H4 (cell line): ENCODE measurements around the gene DUSP6. TPM values are rescaled to one million over a fixed set of nuclear protein-coding genes. Genes with fewer than 3 reads are reported as not detected.

Experiments
- DNase-seq: peaks from one replicate; pipeline ENCODE4 v3.0.0-alpha.2; 2015; ENCODE audit warnings: low spot score
- total RNA-seq: library from RNA; depleted of rRNA; stranded (reverse); fragments of >200 nt; shearing (Covaris generic); gene quantifications from 2 replicates; pipeline ENCODE4 v1.2.3, GENCODE V29; 2014

The DUSP6 gene
- total RNA-seq, 1 experiment from 2014 or later = 4.0 TPM

- DNase-seq = peak; percentile 64
Measured at GRCh38 chr12:89373763-89374572, 21.7 kb upstream of the DUSP6 start.

DNA sequence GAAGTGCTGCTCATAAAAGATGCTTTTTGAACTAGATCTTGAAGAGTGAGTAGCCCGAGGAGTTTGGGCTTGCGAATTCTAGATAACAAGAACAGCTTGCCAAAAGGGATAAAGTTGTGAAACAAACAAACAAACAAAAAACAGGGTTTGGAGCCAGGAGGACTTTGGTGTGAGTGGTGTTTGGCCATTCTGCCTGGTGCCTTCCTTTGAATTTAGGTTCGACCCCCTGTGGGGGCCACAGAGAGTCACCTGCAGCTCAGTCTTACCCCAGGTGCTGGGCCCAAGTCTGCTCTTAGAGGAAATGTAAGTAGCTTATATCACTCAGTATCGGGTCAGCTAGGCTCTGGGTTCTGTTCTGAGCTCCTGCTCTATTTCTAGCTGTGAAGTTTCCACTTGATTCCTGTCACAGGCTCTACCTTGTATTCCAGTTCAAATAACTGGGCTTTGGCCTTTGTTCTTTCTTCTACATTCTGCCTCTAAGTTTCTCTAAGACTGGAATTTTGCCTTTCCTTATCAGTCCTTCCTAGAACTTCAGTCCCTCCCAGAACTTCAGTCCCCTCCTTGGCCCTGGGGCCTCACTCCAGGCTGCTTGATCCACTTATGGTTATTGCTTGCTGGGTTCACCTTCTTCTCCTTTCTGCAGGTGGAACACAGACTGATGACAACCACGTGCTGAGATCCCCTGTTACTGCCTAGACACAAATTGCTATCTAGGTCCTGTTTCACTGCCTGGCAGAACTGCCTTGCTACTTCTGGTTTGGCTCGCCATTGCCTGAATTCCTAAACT is 20.5 kb upstream of the DUSP6 start:
- DNase-seq = no peak

- peak; percentile 54 for DNase-seq
Measured at GRCh38 chr12:89370850-89371249, 18.5 kb upstream of the DUSP6 start.

- DNase-seq = no peak
Measured at GRCh38 chr12:89370421-89370831, 18.1 kb upstream of the DUSP6 start.

DNA sequence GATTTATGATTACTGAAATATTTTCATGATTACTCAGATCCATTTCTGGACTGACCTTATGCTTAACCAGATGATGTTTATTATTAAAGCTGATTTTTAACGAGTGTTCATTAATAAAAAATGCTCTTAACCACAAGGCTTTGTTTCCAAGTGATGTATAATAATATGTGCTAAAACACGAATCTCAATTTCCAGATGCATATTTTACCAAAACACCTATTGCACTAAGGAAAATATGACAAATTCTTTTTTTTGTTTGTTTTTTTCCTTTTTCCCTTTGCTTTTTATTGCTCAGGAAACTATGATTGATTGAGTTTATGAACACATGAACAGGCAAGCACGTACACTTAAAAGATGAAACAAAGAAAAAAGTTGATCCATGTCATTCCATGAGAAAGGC is 16.9 kb upstream of the DUSP6 start:
- no peak for DNase-seq

GRCh38 chr12:89368391-89368790 is 16.1 kb upstream of the DUSP6 start:
- DNase-seq = no peak

- no peak for DNase-seq
Measured at GRCh38 chr12:89366676-89367364, 14.5 kb upstream of the DUSP6 start.

- DNase-seq = no peak
Measured at GRCh38 chr12:89364631-89365030, 12.3 kb upstream of the DUSP6 start.

GRCh38 chr12:89364058-89364457 is 11.8 kb upstream of the DUSP6 start:
- DNase-seq = no peak

GRCh38 chr12:89363582-89363981 is 11.3 kb upstream of the DUSP6 start:
- no peak for DNase-seq

DNA sequence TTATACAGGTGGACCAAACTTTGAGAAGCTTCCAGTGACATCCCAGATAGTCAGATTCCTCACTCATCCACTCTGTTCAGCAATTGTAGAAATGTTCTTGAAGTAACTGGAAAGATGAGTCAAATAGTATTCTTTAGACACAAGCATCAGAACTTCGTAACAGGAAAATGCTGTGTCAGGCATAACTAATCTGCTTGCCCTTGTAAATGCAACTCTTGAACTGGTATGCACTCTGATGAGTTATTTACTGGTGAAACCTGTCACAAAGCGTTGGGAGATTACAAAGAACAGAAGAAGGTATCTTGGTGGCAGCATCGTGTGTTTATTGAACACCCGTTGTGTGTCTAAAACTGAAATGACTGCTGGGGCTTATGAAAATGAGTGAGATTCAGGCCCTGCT is 10.8 kb upstream of the DUSP6 start:
- no peak for DNase-seq

DNA sequence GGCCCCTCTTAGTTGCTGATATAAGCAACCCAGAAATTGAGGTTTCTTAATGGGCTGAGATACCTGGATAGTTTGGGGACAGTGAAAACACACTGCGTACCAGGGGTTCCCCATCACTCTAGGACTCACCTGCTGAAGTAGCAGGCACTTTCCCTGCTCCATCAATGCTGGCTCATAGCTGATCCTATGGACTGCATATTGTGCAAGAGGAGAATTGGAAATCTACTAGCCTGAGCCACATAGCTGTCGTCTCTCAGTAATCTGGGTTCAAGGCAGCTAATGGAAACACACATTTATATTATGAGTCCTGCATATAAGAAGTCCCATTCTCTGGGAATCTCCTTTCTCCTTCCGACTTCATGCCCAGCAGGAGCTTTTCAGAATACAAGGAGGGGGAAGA is 7.3 kb upstream of the DUSP6 start:
- no peak for DNase-seq

GRCh38 chr12:89358805-89359204 is 6.5 kb upstream of the DUSP6 start:
- DNase-seq = no peak

GRCh38 chr12:89357297-89357730 is 5.0 kb upstream of the DUSP6 start:
- DNase-seq = no peak

DNA sequence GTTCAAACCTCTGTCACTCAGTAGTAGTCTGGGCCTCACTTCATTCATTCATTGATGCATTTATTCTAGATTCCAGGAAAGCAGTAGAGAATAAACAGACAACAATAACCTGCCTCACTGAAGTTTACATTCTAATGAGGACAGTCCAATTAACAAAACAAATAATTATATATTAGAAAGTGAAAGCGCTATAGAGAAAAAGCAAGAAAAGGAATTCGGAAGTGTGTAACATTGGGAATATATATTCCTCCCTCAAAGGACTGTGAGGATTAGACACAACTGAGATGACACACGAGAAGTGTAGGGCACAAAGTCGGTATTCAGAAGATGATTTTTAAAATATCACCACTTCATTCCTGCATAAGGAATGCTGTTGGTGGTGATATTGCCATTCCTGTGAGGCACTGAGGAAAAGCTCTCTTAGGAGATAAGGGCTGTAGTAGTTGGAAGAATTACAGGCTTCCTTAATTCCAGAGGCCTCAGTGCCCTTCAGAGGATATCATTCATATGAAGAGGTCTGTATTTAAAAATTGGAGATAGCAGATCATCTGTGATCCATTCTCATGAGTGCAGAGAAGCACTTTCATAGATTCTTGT is 3.9 kb upstream of the DUSP6 start:
- no peak for DNase-seq

GRCh38 chr12:89355243-89356068 is 3.2 kb upstream of the DUSP6 start:
- DNase-seq = no peak

GRCh38 chr12:89354612-89355067 is 2.3 kb upstream of the DUSP6 start:
- no peak for DNase-seq

GRCh38 chr12:89353823-89354611 is 1.7 kb upstream of the DUSP6 start:
- DNase-seq = peak; percentile 37

GRCh38 chr12:89353188-89353822 is 1.0 kb upstream of the DUSP6 start:
- DNase-seq = peak; percentile 43

DNA sequence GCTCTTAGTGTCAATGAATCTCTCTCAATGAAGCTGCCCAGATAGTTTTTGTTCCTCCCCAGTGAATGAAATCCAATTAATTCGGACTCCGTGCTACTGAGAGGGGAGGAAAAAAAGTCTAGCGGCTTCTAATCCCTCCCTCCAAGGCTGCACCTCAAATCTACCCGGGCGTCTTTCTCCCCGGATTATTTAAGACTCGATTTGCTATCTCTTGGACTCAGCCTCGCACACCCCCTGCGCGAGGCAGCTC is 134 bp downstream of the DUSP6 start:
- no peak for DNase-seq
